Loucy (cell line): ENCODE measurements around the gene ADAMTS4.

Source experiments
- H2AFZ ChIP-seq: fragments of 200-600 bp; sonication (generic); 2 replicates; pipeline ENCODE4 v1.6.0; 2016; ENCODE audit warnings: antibody characterized with exemption, mild to moderate bottlenecking, low read length, moderate library complexity
- H3F3A ChIP-seq: fragments of 200-600 bp; 2 replicates; pipeline ENCODE4 v1.6.0; 2016; ENCODE audit warnings: antibody characterized with exemption, low read depth, mild to moderate bottlenecking
- H3K27me3 ChIP-seq: fragments of 200-600 bp; sonication (generic); 2 replicates; pipeline ENCODE4 v1.6.1; 2014; ENCODE audit warnings: low read length, mild to moderate bottlenecking; ENCODE audit not compliant: insufficient read depth, poor library complexity, severe bottlenecking
- H3K36me3 ChIP-seq: fragments of 200-600 bp; sonication (generic); 2 replicates; pipeline ENCODE4 v1.6.1; 2016; ENCODE audit warnings: low read length; ENCODE audit not compliant: insufficient read depth
- H3K4me1 ChIP-seq: fragments of 200-600 bp; sonication (generic); 2 replicates; pipeline ENCODE4 v1.5.1; 2014; ENCODE audit warnings: low read length, mild to moderate bottlenecking; ENCODE audit not compliant: insufficient read depth, poor library complexity, severe bottlenecking
- H3K4me2 ChIP-seq: fragments of 200-600 bp; sonication (generic); 2 replicates; pipeline ENCODE4 v1.6.0; 2014; ENCODE audit warnings: antibody characterized with exemption, low read length, low read depth, mild to moderate bottlenecking; ENCODE audit not compliant: poor library complexity, severe bottlenecking
- H3K4me3 ChIP-seq: fragments of 200-600 bp; sonication (generic); 2 replicates; pipeline ENCODE4 v1.5.1; 2014; ENCODE audit warnings: low read length, mild to moderate bottlenecking, mixed read lengths; ENCODE audit not compliant: poor library complexity, severe bottlenecking
- H3K79me2 ChIP-seq: fragments of 200-600 bp; sonication (generic); 2 replicates; pipeline ENCODE4 v1.6.1; 2014; ENCODE audit warnings: low read length; ENCODE audit not compliant: insufficient read depth
- H3K9ac ChIP-seq: fragments of 200-600 bp; sonication (generic); 2 replicates; pipeline ENCODE4 v1.6.0; 2014; ENCODE audit warnings: mild to moderate bottlenecking, low read depth, low read length, moderate library complexity; ENCODE audit not compliant: poor library complexity, severe bottlenecking
- H3K9me2 ChIP-seq: fragments of 200-600 bp; sonication (generic); replicated peaks from 2 replicates; pipeline ENCODE4 v1.6.1; 2016; ENCODE audit warnings: low read depth, low read length, mixed read lengths
- H3K9me3 ChIP-seq: fragments of 200-600 bp; sonication (generic); 2 replicates; pipeline ENCODE4 v1.6.1; 2014; ENCODE audit warnings: mild to moderate bottlenecking, antibody characterized with exemption, low read length, low read depth; ENCODE audit not compliant: insufficient read depth
- H4K20me1 ChIP-seq: fragments of 200-600 bp; sonication (generic); 2 replicates; pipeline ENCODE4 v1.6.0; 2014; ENCODE audit warnings: antibody characterized with exemption, low read length, mild to moderate bottlenecking; ENCODE audit not compliant: insufficient read depth, poor library complexity, severe bottlenecking
- CTCF ChIP-seq: fragments of 200-600 bp; sonication (generic); conservative IDR thresholded peaks from 2 replicates; pipeline ENCODE4 v1.5.1; 2014; ENCODE audit warnings: mild to moderate bottlenecking, antibody characterized with exemption, low read length
- EZH2phosphoT487 ChIP-seq: fragments of 200-600 bp; IDR thresholded peaks from 2 replicates; pipeline ENCODE4 v1.6.1; 2018; ENCODE audit warnings: antibody characterized with exemption, mild to moderate bottlenecking, moderate library complexity, borderline replicate concordance

Gene ADAMTS4

GRCh38 chr1:161165742-161166668 is 32.8 kb downstream of the ADAMTS4 start, which contains the start of gene PPOX:
PPOX (plus strand) TSS chr1:161166426; CDS start chr1:161166848, 422 bp downstream.
- Histone ChIP-seq H3K9ac (peak within 1 kb of the TSS; percentile 83), H2AFZ (peak within 1 kb of the TSS; percentile 76), H3K9me3 (no peaks in the 10 kb centered on the region), H3K4me1 (peaks cover 14% of the 10 kb centered on the region), H3F3A (no peaks in the 10 kb centered on the region), H4K20me1 (no peaks in the 10 kb centered on the region), H3K9me2 (no peaks in the 10 kb centered on the region), H3K36me3 (peaks cover 7% of the 10 kb centered on the region; the same call in 1 of the 2 replicates), H3K79me2 (peaks cover 11% of the 10 kb centered on the region; the same call in 1 of the 2 replicates), H3K4me2 (peak within 1 kb of the TSS; percentile 89), H3K27me3 (no peaks in the 10 kb centered on the region), H3K4me3 (peak within 1 kb of the TSS; percentile 88)
- TF ChIP-seq CTCF (peak; percentile 83), EZH2phosphoT487 (no peak)

GRCh38 chr1:161164901-161165610 is 33.8 kb downstream of the ADAMTS4 start:
- peak overlapping the region; percentile 88 for H3K4me3 ChIP-seq
- no peaks in the 10 kb centered on the region for H3K27me3 ChIP-seq
- no peaks in the 10 kb centered on the region for H3K9me3 ChIP-seq
- H3K79me2 ChIP-seq, result peaks cover 21% of the 10 kb centered on the region
- TF ChIP-seq EZH2phosphoT487 (no peak), CTCF (no peak)
- no peak overlapping the region for H2AFZ ChIP-seq
- H3K9ac ChIP-seq, result peak overlapping the region; percentile 62
- H3F3A ChIP-seq, result no peaks in the 10 kb centered on the region
- no peaks in the 10 kb centered on the region for H3K9me2 ChIP-seq
- H3K4me2 ChIP-seq, result peak overlapping the region; percentile 89
- H4K20me1 ChIP-seq, result no peaks in the 10 kb centered on the region
- H3K4me1 ChIP-seq, result peaks cover 24% of the 10 kb centered on the region
- H3K36me3 ChIP-seq, result no peaks in the 10 kb centered on the region

GRCh38 chr1:161163793-161164192 is 35.1 kb downstream of the ADAMTS4 start:
- Histone ChIP-seq H2AFZ (no peak overlapping the region), H3K9me2 (no peaks in the 10 kb centered on the region), H3K36me3 (no peaks in the 10 kb centered on the region; the same call in 1 of the 2 replicates), H3K9me3 (no peaks in the 10 kb centered on the region), H4K20me1 (no peaks in the 10 kb centered on the region), H3K4me1 (peaks cover 32% of the 10 kb centered on the region), H3F3A (no peaks in the 10 kb centered on the region), H3K4me3 (no peak overlapping the region), H3K79me2 (peaks cover 28% of the 10 kb centered on the region), H3K4me2 (no peak overlapping the region), H3K27me3 (no peaks in the 10 kb centered on the region), H3K9ac (no peak overlapping the region)
- no peak for TF ChIP-seq CTCF
- no peak for TF ChIP-seq EZH2phosphoT487
